ENCODE data around the gene BSND. TPM values are rescaled to one million over a fixed set of nuclear protein-coding genes. Genes with fewer than 3 reads are reported as not detected.

BSND gene
- total and polyA plus RNA-seq, 2 donors, result 0.11 to 0.14 TPM

DNA sequence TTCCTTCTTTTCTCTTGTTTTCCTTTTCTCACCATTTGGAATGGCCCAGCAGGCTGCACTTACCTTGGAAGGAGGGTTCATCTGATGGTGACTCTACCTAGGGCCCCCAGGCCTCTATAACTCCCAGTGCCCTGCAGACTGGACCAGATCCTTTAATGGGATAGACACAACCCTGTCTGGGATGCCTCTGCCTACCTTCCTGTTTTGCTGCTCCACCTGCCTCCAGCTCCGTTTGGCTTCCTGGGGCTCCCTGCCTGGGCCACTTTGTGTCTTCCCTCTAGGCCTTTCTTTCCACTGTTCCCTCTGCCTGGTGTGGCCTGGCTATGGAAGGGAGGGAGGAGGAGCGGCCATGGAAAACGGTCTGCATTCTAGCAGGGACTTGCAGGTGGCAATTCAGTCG is 48.1 kb downstream of the BSND start:
- DNase-seq (ENCODE audit: low read depth in 6 of 9, low spot score in 9 of 9), result no peak
- peaks cover 0 to 3% of the 10 kb centered on the region in 2 donors for H3K9me3 ChIP-seq (ENCODE audit: control insufficient read depth in 2 of 2, insufficient read depth in 1 of 2, low read length in 1 of 2)
- no peak overlapping the region for H3K27ac ChIP-seq (ENCODE audit: low read depth in 1 of 2, low read length in 1 of 2)
- no peaks in the 10 kb centered on the region for H3K36me3 ChIP-seq (ENCODE audit: control insufficient read depth in 2 of 2, insufficient read depth in 2 of 2, low read length in 1 of 2)
- H3K27me3 ChIP-seq (ENCODE audit: control insufficient read depth in 2 of 2, insufficient read depth in 1 of 2, low read length in 1 of 2), result peaks cover 3 to 13% of the 10 kb centered on the region in 2 donors
- H3K4me3 ChIP-seq (ENCODE audit: low read length in 2 of 2), result no peak overlapping the region
- H3K4me1 ChIP-seq (ENCODE audit: control insufficient read depth in 2 of 2, insufficient read depth in 2 of 2, low read length in 2 of 2), result no peaks in the 10 kb centered on the region
- WGBS, result 96% methylated on average over 4 of the region's 4 CpGs

DNA sequence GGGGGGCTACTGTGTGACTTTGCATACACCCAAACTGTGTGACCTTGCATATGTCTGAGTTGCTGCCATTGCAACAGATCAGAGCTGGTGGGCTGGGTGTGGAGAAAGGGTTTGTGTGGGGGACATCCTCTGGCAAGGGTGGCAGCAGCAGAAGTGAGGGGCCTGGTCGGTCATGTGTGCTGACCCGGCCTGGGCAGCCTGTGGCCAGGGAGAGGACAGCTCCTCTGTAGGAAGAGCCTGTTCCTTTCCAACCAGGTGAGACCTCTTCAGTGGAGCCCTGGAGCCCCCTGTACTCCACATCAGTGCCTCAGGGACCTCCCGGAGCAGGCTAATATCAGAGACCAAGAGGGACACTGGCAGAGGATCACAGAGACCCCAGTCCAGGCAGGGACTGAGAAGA is 48.9 kb downstream of the BSND start:
- WGBS, result 96% methylated on average over 3 of the region's 3 CpGs
- DNase-seq (ENCODE audit: low read depth in 6 of 9, low spot score in 9 of 9), result no peak
- Histone ChIP-seq H3K27me3 (ENCODE audit: control insufficient read depth in 2 of 2, insufficient read depth in 1 of 2, low read length in 1 of 2) (peaks cover 0 to 6% of the 10 kb centered on the region in 2 donors), H3K9me3 (ENCODE audit: control insufficient read depth in 2 of 2, insufficient read depth in 1 of 2, low read length in 1 of 2) (no peaks in the 10 kb centered on the region), H3K27ac (ENCODE audit: low read depth in 1 of 2, low read length in 1 of 2) (no peak overlapping the region), H3K36me3 (ENCODE audit: control insufficient read depth in 2 of 2, insufficient read depth in 2 of 2, low read length in 1 of 2) (no peaks in the 10 kb centered on the region), H3K4me1 (ENCODE audit: control insufficient read depth in 2 of 2, insufficient read depth in 2 of 2, low read length in 2 of 2) (no peaks in the 10 kb centered on the region), H3K4me3 (ENCODE audit: low read length in 2 of 2) (no peak overlapping the region)

DNA sequence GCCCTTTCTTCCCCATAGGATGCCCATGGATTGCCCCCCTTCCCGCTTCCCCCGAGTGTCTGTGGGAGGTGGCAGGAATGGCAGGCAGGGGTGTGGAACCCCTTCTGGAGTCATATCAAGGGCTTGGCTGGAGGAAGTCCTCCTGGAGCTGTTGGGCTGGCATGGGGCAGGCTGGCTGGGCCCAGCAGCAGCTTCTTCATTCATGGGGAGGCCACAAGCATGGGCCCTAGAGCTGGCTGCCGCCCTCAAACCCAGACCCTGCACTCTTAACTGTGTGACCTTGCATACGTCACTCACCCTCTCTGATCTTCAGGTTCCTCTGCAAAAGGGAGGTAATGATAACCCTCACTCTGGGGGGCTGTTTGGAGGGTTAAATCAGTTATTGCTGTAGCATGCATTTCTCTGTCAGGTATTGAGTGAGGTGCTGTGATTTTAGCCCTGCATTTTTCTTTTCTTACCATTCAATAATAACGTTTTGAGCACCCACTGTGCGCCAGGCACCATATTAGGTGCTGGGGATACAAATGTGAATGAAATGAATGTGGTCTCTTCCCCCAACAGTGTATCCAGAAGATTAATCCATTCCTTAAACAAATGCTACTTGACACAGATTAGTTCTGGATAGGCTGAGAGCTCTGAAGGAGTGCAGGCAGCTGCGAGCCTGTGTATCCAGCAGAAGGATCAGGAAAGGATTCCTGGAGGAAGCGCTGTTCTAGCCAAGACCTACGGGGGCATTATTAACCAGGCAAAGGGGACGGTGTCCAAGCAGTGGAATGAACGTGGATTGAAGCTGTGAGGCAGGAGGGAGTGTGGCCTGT is 49.9 kb downstream of the BSND start:
- H3K36me3 ChIP-seq (ENCODE audit: control insufficient read depth in 2 of 2, insufficient read depth in 2 of 2, low read length in 1 of 2), result no peaks in the 10 kb centered on the region
- H3K9me3 ChIP-seq (ENCODE audit: control insufficient read depth in 2 of 2, insufficient read depth in 1 of 2, low read length in 1 of 2), result no peaks in the 10 kb centered on the region
- H3K4me1 ChIP-seq (ENCODE audit: control insufficient read depth in 2 of 2, insufficient read depth in 2 of 2, low read length in 2 of 2), result no peaks in the 10 kb centered on the region
- H3K4me3 ChIP-seq (ENCODE audit: low read length in 2 of 2), result no peak overlapping the region
- 95% methylated on average over 11 of the region's 11 CpGs for WGBS
- no peak overlapping the region for H3K27ac ChIP-seq (ENCODE audit: low read depth in 1 of 2, low read length in 1 of 2)
- no peaks in the 10 kb centered on the region for H3K27me3 ChIP-seq (ENCODE audit: control insufficient read depth in 2 of 2, insufficient read depth in 1 of 2, low read length in 1 of 2)
- no peak for DNase-seq (ENCODE audit: low read depth in 6 of 9, low spot score in 9 of 9)

DNA sequence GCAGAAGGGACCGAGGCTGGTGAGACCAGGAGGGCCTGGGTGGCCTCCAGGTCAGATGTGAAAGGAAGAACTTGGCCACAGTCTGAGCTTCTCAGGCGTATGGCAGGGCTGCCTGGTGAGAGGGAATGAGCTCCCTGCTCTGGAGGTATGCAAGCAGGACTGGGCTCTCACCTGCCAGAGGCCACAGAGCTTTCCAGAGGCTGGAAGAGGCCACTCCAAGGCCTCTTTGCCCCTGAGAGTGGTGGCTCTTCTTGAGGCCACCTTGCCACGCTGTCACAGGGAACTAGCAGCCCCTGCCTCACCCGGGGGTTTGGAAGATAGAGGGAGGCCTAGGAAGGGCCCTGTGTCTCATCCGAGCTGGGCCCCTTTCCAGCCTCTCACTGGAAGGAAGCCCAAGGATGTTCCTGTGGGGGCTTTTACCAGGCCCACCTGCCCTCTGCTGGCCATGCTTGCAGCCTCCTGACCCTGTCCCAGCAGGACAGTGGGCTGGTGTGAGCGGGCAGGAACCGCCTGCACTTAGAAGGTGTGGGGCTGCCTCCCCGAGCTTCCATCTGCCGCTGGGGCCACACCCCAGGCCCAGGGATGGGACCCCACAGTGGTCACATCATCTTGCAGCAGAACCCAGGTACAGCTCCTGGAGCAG is 50.7 kb downstream of the BSND start:
- no peaks in the 10 kb centered on the region for H3K27me3 ChIP-seq (ENCODE audit: control insufficient read depth in 2 of 2, insufficient read depth in 1 of 2, low read length in 1 of 2)
- H3K36me3 ChIP-seq (ENCODE audit: control insufficient read depth in 2 of 2, insufficient read depth in 2 of 2, low read length in 1 of 2), result no peaks in the 10 kb centered on the region
- WGBS, result 94% methylated on average over 9 of the region's 9 CpGs
- no peaks in the 10 kb centered on the region for H3K4me1 ChIP-seq (ENCODE audit: control insufficient read depth in 2 of 2, insufficient read depth in 2 of 2, low read length in 2 of 2)
- H3K27ac ChIP-seq (ENCODE audit: low read depth in 1 of 2, low read length in 1 of 2), result no peak overlapping the region
- H3K9me3 ChIP-seq (ENCODE audit: control insufficient read depth in 2 of 2, insufficient read depth in 1 of 2, low read length in 1 of 2), result no peaks in the 10 kb centered on the region
- H3K4me3 ChIP-seq (ENCODE audit: low read length in 2 of 2), result no peak overlapping the region
- DNase-seq (ENCODE audit: low read depth in 6 of 9, low spot score in 9 of 9), result no peak

DNA sequence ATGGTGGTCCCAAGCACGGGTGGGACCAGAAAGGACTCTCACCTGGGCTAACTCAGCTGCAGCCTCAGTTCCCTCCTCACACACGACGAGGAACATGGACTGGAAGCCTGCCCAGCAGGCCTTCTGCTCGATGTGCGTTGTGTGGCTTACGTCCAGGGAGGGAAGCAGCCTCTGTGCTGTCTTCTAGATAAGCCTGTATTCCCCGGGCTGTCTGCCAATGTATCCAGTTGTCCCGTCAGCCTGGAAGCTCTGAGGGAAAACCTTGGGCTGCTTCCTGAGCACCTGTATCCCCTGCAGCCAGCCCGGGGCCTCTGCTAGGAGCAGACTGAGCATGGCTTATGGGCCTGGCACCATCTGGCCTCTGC is 51.2 kb downstream of the BSND start:
- H3K27ac ChIP-seq (ENCODE audit: low read depth in 1 of 2, low read length in 1 of 2), result no peak overlapping the region
- H3K4me3 ChIP-seq (ENCODE audit: low read length in 2 of 2), result no peak overlapping the region
- no peaks in the 10 kb centered on the region for H3K27me3 ChIP-seq (ENCODE audit: control insufficient read depth in 2 of 2, insufficient read depth in 1 of 2, low read length in 1 of 2)
- 85% methylated on average over 9 of the region's 9 CpGs for WGBS
- no peaks in the 10 kb centered on the region for H3K36me3 ChIP-seq (ENCODE audit: control insufficient read depth in 2 of 2, insufficient read depth in 2 of 2, low read length in 1 of 2)
- H3K4me1 ChIP-seq (ENCODE audit: control insufficient read depth in 2 of 2, insufficient read depth in 2 of 2, low read length in 2 of 2), result no peaks in the 10 kb centered on the region
- H3K9me3 ChIP-seq (ENCODE audit: control insufficient read depth in 2 of 2, insufficient read depth in 1 of 2, low read length in 1 of 2), result no peaks in the 10 kb centered on the region
- peak in 1 of 9 donors; percentile 17 for DNase-seq (ENCODE audit: low read depth in 6 of 9, low spot score in 9 of 9)

DNA sequence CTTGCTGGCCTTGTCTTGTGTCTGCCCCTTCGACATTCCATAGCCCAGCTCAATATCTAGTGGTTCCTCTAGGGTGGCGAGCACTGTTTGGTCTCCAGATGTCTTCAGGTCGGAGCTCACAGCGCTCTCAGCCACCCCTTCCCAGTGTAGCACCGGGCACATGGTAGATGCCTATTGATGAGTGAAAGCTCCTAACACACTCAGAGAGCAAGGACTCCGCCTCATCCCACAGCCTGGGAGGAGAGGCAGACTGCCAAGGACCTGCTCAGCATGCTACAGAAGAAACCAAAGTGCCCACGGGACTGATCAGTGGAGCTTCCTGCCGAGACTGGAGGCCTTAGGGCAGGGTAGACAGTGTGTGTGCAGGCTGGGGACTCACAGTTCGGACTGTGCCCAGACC is 51.5 kb downstream of the BSND start:
- H3K9me3 ChIP-seq (ENCODE audit: control insufficient read depth in 2 of 2, insufficient read depth in 1 of 2, low read length in 1 of 2), result no peaks in the 10 kb centered on the region
- 87% methylated on average over 9 of the region's 9 CpGs for WGBS
- H3K27ac ChIP-seq (ENCODE audit: low read depth in 1 of 2, low read length in 1 of 2), result no peak overlapping the region
- H3K36me3 ChIP-seq (ENCODE audit: control insufficient read depth in 2 of 2, insufficient read depth in 2 of 2, low read length in 1 of 2), result no peaks in the 10 kb centered on the region
- H3K4me3 ChIP-seq (ENCODE audit: low read length in 2 of 2), result no peak overlapping the region
- no peaks in the 10 kb centered on the region for H3K27me3 ChIP-seq (ENCODE audit: control insufficient read depth in 2 of 2, insufficient read depth in 1 of 2, low read length in 1 of 2)
- no peaks in the 10 kb centered on the region for H3K4me1 ChIP-seq (ENCODE audit: control insufficient read depth in 2 of 2, insufficient read depth in 2 of 2, low read length in 2 of 2)
- DNase-seq (ENCODE audit: low read depth in 6 of 9, low spot score in 9 of 9), result no peak

DNA sequence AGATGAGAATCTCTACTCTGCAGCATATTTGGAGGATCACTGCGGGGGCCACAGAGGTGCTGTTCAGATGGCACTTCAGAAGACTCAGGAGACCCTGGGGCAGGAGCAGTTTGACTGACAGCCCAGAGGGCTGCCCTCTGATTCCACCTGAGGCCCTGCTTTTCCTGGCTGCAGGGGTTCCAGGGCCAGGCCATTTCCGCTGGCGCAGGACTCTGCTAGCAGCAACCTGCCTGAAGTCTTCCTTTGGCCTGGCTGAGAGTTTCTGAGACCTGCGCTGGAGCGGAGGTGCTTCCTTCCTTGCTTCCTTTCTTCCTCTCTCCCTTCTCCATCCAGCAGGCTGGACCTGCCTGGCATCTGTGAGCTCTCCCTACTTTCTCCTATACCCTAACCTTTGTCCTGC is 52.4 kb downstream of the BSND start:
- WGBS, result 97% methylated on average over 5 of the region's 5 CpGs
- no peaks in the 10 kb centered on the region for H3K27me3 ChIP-seq (ENCODE audit: control insufficient read depth in 2 of 2, insufficient read depth in 1 of 2, low read length in 1 of 2)
- DNase-seq (ENCODE audit: low read depth in 6 of 9, low spot score in 9 of 9), result no peak

DNA sequence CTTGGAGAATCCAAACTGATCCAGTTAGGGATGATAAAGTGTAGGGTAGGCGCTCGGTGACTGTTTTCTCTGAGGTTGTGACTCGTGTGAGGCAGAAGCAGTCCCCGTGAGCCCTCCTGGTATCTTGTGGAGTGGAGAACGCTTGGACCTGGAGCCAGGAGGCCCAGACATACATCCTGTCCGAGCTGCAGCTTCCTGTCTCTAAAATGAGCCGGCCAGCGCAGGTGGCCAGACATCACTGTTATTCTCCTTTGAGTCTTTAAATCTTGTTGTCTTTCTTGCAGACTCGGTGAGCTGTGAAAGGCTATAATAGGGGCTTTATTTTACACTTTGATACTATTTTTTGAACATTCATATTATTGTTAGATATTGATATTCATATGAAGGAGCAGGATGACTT is 52.9 kb downstream of the BSND start:
- WGBS, result 86% methylated on average over 9 of the region's 9 CpGs
- no peak overlapping the region for H3K4me3 ChIP-seq (ENCODE audit: low read length in 2 of 2)
- no peak for DNase-seq (ENCODE audit: low read depth in 6 of 9, low spot score in 9 of 9)
- no peak overlapping the region for H3K27ac ChIP-seq (ENCODE audit: low read depth in 1 of 2, low read length in 1 of 2)
- H3K9me3 ChIP-seq (ENCODE audit: control insufficient read depth in 2 of 2, insufficient read depth in 1 of 2, low read length in 1 of 2), result no peaks in the 10 kb centered on the region
- H3K36me3 ChIP-seq (ENCODE audit: control insufficient read depth in 2 of 2, insufficient read depth in 2 of 2, low read length in 1 of 2), result no peaks in the 10 kb centered on the region
- no peaks in the 10 kb centered on the region for H3K4me1 ChIP-seq (ENCODE audit: control insufficient read depth in 2 of 2, insufficient read depth in 2 of 2, low read length in 2 of 2)
- no peaks in the 10 kb centered on the region for H3K27me3 ChIP-seq (ENCODE audit: control insufficient read depth in 2 of 2, insufficient read depth in 1 of 2, low read length in 1 of 2)

More for the DNA sequence above, 52.4 kb downstream of the BSND start:
- Histone ChIP-seq H3K27ac (ENCODE audit: low read depth in 1 of 2, low read length in 1 of 2) (no peak overlapping the region), H3K9me3 (ENCODE audit: control insufficient read depth in 2 of 2, insufficient read depth in 1 of 2, low read length in 1 of 2) (no peaks in the 10 kb centered on the region), H3K4me3 (ENCODE audit: low read length in 2 of 2) (no peak overlapping the region), H3K36me3 (ENCODE audit: control insufficient read depth in 2 of 2, insufficient read depth in 2 of 2, low read length in 1 of 2) (no peaks in the 10 kb centered on the region), H3K4me1 (ENCODE audit: control insufficient read depth in 2 of 2, insufficient read depth in 2 of 2, low read length in 2 of 2) (no peaks in the 10 kb centered on the region)

DNA sequence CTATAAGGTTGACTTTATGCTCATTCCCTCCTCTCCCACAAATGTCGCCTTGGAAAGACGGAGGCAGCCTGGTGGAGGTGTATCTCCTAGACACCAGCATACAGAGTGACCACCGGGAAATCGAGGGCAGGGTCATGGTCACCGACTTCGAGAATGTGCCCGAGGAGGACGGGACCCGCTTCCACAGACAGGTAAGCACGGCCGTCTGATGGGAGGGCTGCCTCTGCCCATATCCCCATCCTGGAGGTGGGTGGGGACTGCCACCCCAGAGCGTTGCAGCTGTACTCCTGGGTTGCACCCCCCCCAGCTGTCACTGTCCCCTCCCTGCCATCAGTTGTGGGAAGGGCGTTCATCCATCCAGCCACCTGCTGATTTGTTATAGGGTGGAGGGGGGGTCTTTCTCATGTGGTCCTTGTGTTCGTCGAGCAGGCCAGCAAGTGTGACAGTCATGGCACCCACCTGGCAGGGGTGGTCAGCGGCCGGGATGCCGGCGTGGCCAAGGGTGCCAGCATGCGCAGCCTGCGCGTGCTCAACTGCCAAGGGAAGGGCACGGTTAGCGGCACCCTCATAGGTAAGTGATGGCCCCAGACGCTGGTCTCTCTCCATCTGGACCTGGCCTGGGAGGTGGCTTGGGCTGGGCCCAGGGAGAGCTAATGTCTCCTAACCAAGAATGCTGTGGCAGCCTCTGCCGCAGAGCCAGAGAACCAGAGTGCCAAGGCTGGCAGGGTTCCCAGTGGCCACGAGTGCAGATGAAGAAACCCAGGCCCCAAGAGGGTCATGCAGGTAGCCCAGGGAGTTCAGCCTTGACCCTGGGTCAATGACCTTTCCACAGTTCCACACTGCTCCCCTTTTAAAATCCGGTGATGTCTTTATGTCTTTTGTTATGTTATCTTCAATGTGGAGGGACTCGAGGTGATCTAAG is 53.7 kb downstream of the BSND start:
- Histone ChIP-seq H3K27me3 (ENCODE audit: control insufficient read depth in 2 of 2, insufficient read depth in 1 of 2, low read length in 1 of 2) (no peaks in the 10 kb centered on the region), H3K4me1 (ENCODE audit: control insufficient read depth in 2 of 2, insufficient read depth in 2 of 2, low read length in 2 of 2) (no peaks in the 10 kb centered on the region), H3K4me3 (ENCODE audit: low read length in 2 of 2) (no peak overlapping the region), H3K9me3 (ENCODE audit: control insufficient read depth in 2 of 2, insufficient read depth in 1 of 2, low read length in 1 of 2) (no peaks in the 10 kb centered on the region), H3K27ac (ENCODE audit: low read depth in 1 of 2, low read length in 1 of 2) (no peak overlapping the region), H3K36me3 (ENCODE audit: control insufficient read depth in 2 of 2, insufficient read depth in 2 of 2, low read length in 1 of 2) (no peaks in the 10 kb centered on the region)
- WGBS, result 92% methylated on average over 29 of the region's 29 CpGs
- no peak for DNase-seq (ENCODE audit: low read depth in 6 of 9, low spot score in 9 of 9)

Measured in thymus (tissue), 11 donors.